ENCODE results near the gene SH3TC2.

- TF ChIP-seq CTCF (conservative IDR thresholded peaks at IDR 0.05) (no peak), EZH2 (IDR thresholded peaks at IDR 0.05; ENCODE audit: low read depth) (no peak)
These were observed 35.2 kb downstream of the SH3TC2 start for GRCh38 chr5:149027636-149028035.

Measured in PC-9 (cell line).